ENCODE results near the gene MAP3K15. TPM values are rescaled to one million over a fixed set of nuclear protein-coding genes. Genes with fewer than 3 reads are reported as not detected.

The MAP3K15 gene, protein sequence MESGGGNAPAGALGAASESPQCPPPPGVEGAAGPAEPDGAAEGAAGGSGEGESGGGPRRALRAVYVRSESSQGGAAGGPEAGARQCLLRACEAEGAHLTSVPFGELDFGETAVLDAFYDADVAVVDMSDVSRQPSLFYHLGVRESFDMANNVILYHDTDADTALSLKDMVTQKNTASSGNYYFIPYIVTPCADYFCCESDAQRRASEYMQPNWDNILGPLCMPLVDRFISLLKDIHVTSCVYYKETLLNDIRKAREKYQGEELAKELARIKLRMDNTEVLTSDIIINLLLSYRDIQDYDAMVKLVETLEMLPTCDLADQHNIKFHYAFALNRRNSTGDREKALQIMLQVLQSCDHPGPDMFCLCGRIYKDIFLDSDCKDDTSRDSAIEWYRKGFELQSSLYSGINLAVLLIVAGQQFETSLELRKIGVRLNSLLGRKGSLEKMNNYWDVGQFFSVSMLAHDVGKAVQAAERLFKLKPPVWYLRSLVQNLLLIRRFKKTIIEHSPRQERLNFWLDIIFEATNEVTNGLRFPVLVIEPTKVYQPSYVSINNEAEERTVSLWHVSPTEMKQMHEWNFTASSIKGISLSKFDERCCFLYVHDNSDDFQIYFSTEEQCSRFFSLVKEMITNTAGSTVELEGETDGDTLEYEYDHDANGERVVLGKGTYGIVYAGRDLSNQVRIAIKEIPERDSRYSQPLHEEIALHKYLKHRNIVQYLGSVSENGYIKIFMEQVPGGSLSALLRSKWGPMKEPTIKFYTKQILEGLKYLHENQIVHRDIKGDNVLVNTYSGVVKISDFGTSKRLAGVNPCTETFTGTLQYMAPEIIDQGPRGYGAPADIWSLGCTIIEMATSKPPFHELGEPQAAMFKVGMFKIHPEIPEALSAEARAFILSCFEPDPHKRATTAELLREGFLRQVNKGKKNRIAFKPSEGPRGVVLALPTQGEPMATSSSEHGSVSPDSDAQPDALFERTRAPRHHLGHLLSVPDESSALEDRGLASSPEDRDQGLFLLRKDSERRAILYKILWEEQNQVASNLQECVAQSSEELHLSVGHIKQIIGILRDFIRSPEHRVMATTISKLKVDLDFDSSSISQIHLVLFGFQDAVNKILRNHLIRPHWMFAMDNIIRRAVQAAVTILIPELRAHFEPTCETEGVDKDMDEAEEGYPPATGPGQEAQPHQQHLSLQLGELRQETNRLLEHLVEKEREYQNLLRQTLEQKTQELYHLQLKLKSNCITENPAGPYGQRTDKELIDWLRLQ (N-terminal part only)
- total RNA-seq (under 1 TPM in 1 of 2 experiments, not detected in 1; 0.22 TPM), polyA plus RNA-seq (not detected), total RNA-seq (0 to 0.26 (median 0.07) reads per million in 6 experiments)

DNA sequence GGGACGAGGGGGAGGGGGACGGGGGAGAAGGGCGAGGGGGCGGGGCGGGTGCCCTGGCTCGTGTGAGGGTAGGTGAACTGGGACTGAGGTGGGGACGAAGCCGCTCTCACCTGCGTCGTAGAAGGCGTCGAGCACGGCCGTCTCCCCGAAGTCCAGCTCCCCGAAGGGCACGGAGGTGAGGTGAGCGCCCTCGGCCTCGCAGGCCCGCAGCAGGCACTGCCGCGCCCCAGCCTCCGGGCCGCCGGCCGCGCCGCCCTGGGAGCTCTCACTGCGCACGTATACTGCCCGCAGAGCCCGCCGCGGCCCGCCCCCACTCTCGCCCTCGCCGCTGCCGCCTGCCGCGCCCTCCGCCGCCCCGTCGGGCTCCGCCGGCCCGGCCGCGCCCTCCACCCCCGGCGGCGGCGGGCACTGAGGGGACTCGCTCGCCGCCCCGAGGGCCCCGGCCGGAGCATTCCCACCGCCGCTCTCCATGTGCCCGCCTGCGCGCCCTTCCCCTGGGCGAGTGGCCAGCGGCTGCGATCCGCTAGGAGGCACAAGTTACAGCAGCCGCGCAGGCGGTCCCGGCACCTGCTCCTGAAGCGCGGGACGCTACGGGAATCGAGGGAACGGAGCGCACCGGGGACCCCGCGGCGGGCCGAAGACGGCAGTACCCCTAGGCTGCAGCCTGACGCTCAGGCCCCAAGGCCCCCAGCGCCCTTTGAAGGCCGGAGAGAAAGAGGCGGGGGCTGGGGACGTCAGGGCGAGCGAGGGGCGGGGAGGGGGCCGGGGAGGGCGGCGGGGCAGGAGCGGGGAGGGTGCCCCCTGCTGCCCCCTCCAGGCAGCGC, at the start of gene MAP3K15:
MAP3K15 (minus strand) TSS at position 718 of the 824 bp plus-strand sequence; CDS start at position 471, 247 bp downstream.
- H3K4me3 Mint-ChIP-seq, result peak within 1 kb of the TSS in 9 of 10 donors; percentile 2 to 79 (median 57)
- peaks cover 0 to 32% (median 20%) of the 10 kb centered on the region in 5 donors for H3K27me3 Mint-ChIP-seq

DNA sequence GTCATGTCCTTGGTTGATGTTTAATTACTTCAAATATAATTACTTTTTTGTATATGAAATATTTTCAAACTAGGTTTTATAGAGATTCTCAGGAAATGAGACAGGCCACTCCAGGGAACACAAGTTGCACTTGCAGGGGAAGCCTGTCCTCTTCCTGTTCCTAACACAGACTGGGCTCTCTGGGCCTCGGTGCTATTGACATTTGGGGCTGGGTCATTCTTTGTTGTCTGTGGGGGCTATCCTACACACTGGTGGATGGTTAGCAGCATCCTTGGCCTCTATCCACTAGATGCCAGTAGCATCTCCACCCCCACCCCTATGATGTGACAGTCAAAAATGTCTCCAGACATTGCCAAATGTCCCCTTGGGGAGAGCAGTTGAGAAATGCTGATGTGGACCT, 49.3 kb upstream of the MAP3K15 start:
- Mint-ChIP-seq H3K4me3 (no peak overlapping the region), H3K4me1 (peaks cover 0 to 27% (median 10%) of the 10 kb centered on the region in 4 donors)
- POLR2A ChIA-PET, result no interaction called here

More for the DNA sequence above, at the start of gene MAP3K15:
- H3K9me3 Mint-ChIP-seq, result peaks cover 0 to 20% (median 0%) of the 10 kb centered on the region in 9 donors
- H3K27ac Mint-ChIP-seq, result no peak within 1 kb of the TSS
- peaks cover 0 to 6% (median 0%) of the 10 kb centered on the region in 4 donors for H3K4me1 Mint-ChIP-seq
- ATAC-seq (peak; percentile 42 to 76), DNase-seq (peak in 4 of 10 donors; percentile 0 to 7 (median 6))
- POLR2A ChIA-PET, result no interaction called here
- H3K36me3 Mint-ChIP-seq, result peaks cover 0 to 10% (median 0%) of the 10 kb centered on the region in 3 donors

DNA sequence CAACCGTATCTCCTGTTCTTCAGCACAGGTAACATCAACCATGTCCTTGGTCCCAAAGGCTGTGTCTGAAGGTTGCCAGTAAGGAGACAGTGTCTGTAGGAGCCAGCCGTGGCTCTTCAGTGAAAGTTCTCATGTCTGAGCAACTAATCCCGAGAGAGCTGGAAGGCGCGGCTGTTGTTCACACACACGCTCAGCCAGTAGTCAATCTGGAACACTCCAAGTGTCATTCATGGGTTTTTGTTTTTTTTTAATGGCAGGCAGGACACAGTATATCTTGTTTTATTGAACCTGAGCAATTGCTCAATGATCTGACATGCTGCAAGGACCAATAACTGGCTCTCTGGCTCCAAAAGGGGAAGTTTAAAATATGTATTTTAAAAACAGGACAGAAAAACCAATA, 48.4 kb upstream of the MAP3K15 start:
- peak overlapping the region in 3 of 10 donors; percentile 11 to 53 (median 19) for H3K27ac Mint-ChIP-seq
- H3K27me3 Mint-ChIP-seq, result no peaks in the 10 kb centered on the region
- H3K4me3 Mint-ChIP-seq, result no peak overlapping the region
- H3K36me3 Mint-ChIP-seq, result peaks cover 0 to 50% (median 0%) of the 10 kb centered on the region in 3 donors
- POLR2A ChIA-PET, result interaction anchor here (0.6 kb wide), 1 partner anchor 684 kb away, joined by 3 read pairs; no protein-coding TSS in a partner anchor
- no peak for ATAC-seq
- DNase-seq, result no peak
- H3K9me3 Mint-ChIP-seq, result no peaks in the 10 kb centered on the region
- peaks cover 0 to 27% (median 9%) of the 10 kb centered on the region in 4 donors for H3K4me1 Mint-ChIP-seq

More for the DNA sequence above, 49.3 kb upstream of the MAP3K15 start:
- ATAC-seq (no peak), DNase-seq (no peak)
- Mint-ChIP-seq H3K9me3 (no peaks in the 10 kb centered on the region), H3K27me3 (no peaks in the 10 kb centered on the region), H3K36me3 (peaks cover 0 to 57% (median 0%) of the 10 kb centered on the region in 3 donors), H3K27ac (peak overlapping the region in 2 of 10 donors; percentile 34 to 64)

DNA sequence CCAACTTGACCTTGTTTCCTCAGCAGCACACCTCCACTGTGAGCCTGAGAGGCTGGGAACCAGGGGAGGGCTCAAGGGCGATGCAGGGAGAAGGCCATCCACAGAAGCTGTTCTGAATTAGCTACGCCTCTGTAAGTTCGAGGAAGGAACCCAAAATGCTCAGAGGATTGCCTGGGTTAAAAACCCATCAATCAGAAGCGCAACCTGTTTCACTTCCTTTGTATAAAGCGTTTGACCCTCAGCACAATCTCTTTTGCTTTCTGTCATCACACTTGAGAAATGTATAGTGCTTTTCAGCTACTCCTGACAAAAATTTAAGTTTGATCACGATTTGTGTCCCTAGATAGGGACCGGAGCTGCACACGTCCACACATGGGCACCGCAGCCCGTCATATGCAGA, 48.0 kb upstream of the MAP3K15 start:
- H3K4me1 Mint-ChIP-seq, result peaks cover 0 to 27% (median 9%) of the 10 kb centered on the region in 4 donors
- H3K4me3 Mint-ChIP-seq, result no peak overlapping the region
- DNase-seq (no peak), ATAC-seq (no peak)
- no peaks in the 10 kb centered on the region for H3K27me3 Mint-ChIP-seq
- H3K27ac Mint-ChIP-seq, result peak overlapping the region in 2 of 10 donors; percentile 24 to 53
- H3K9me3 Mint-ChIP-seq, result no peaks in the 10 kb centered on the region
- peaks cover 0 to 46% (median 0%) of the 10 kb centered on the region in 3 donors for H3K36me3 Mint-ChIP-seq
- POLR2A ChIA-PET, result no interaction called here

DNA sequence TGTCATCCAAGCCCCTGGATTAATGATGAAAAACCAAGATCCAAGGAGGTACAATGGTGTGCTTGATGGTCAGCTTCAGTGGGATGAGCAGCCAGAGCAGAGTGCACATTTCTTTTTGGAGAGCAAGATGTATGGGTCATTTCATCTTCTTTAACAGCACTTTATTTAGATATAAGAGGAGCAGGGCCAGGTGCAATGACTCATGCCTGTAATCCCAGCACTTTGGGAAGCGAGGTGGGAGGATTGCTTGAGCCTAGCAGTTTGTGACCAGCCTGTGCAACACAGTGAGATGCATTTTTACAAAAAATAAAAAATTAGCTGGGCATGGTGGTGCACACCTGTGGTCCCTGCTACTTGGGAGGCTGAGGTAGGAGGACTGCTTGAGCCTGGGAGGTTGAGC, 45.3 kb upstream of the MAP3K15 start:
- ATAC-seq (no peak), DNase-seq (no peak)
- Mint-ChIP-seq H3K4me1 (peaks cover 0 to 13% (median 4%) of the 10 kb centered on the region in 4 donors), H3K4me3 (no peak overlapping the region), H3K27ac (peak overlapping the region in 1 of 10 donors; percentile 38), H3K27me3 (no peaks in the 10 kb centered on the region), H3K36me3 (peaks cover 0 to 35% (median 0%) of the 10 kb centered on the region in 3 donors), H3K9me3 (no peaks in the 10 kb centered on the region)
- POLR2A ChIA-PET, result no interaction called here

DNA sequence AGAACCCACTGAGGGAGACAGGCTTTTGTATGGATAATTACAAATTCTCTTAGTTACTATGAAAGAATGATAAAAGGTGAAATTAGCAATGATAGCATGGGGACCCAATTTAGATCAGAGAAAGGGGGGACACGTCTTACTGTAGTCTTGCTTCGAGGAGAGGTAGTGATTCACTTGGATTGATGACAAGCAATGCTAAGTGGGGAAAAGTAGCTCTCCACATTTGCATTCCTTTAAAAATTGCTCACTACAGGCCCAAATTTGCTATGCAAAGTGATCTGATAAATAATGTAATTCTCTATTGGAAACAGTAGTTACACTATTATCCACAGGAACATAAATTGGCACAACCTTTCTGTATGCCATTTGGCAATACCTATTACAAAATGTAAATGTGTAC, 42.5 kb upstream of the MAP3K15 start:
- no peak for DNase-seq
- H3K4me1 Mint-ChIP-seq, result peaks cover 0 to 3% (median 0%) of the 10 kb centered on the region in 4 donors
- H3K36me3 Mint-ChIP-seq, result peaks cover 0 to 20% (median 0%) of the 10 kb centered on the region in 3 donors
- H3K27ac Mint-ChIP-seq, result peak overlapping the region in 3 of 10 donors; percentile 9 to 16 (median 14)
- no peak overlapping the region for H3K4me3 Mint-ChIP-seq
- ATAC-seq, result no peak
- POLR2A ChIA-PET, result no interaction called here
- no peaks in the 10 kb centered on the region for H3K9me3 Mint-ChIP-seq
- H3K27me3 Mint-ChIP-seq, result no peaks in the 10 kb centered on the region

DNA sequence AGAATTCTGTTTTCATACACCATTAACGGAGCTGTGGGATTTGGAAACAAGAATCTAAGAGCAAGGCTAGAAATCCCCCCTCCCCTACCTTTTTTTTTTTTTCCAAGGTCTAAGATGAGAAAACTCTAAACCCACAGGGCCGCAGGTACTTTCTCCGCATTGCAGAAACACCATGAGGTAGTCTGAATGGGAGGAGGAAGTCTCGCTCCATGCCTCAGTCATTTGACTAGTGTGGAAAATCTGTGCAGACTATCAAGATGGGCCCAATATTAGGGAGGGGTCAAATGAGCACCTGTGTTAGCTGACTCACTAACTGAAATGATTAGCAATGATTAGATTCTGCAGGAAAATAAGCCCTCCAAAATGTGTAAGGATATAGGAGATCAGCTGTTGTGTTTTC, 40.9 kb upstream of the MAP3K15 start:
- no peaks in the 10 kb centered on the region for H3K9me3 Mint-ChIP-seq
- DNase-seq (no peak), ATAC-seq (no peak)
- peak overlapping the region in 3 of 10 donors; percentile 11 to 40 (median 35) for H3K27ac Mint-ChIP-seq
- POLR2A ChIA-PET, result no interaction called here
- H3K36me3 Mint-ChIP-seq, result peaks cover 0 to 19% (median 0%) of the 10 kb centered on the region in 3 donors
- H3K27me3 Mint-ChIP-seq, result no peaks in the 10 kb centered on the region
- H3K4me3 Mint-ChIP-seq, result no peak overlapping the region
- no peaks in the 10 kb centered on the region for H3K4me1 Mint-ChIP-seq

DNA sequence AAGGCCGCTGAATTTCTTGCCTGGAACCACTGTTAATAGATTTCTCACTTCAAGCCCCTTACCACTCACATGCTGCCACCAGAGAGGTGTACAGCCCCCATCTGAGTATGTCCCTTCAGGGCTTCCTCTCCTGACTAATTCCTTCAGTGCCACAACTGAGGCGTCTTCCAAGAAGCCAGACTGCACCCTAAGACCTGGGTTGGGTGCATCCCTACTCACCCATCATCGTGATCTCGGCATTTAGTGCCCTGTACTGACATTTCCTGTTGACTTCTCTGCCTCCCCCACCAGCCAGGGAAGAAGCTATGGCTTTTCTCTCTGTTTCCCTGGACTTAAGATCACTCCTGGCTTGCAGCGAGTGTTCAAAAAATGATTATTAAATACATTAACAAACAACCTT, 40.4 kb upstream of the MAP3K15 start:
- Mint-ChIP-seq H3K9me3 (no peaks in the 10 kb centered on the region), H3K27ac (peak overlapping the region in 6 of 10 donors; percentile 11 to 74 (median 46)), H3K4me1 (no peaks in the 10 kb centered on the region), H3K36me3 (peaks cover 0 to 18% (median 0%) of the 10 kb centered on the region in 3 donors), H3K4me3 (no peak overlapping the region), H3K27me3 (no peaks in the 10 kb centered on the region)
- ATAC-seq (no peak), DNase-seq (no peak)
- POLR2A ChIA-PET, result no interaction called here

DNA sequence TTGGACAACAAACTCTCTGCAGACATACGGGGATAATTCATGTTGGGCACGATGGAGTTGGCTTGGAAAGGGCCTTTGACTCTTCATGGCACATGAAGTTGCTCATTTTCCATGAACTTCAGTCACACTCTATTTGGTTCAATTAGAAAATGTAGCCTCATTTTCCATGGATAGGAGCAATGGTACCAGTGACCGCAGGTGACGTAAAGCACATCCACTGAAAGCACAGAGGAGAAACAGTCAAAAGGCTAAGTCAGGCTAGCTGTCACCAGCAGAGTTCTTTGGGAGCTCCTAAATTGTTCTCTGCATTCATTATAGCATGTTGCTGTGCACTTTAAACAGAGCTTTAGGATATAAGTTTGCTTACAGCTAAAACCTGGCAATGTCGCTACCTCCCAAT, 39.9 kb upstream of the MAP3K15 start:
- no peaks in the 10 kb centered on the region for H3K9me3 Mint-ChIP-seq
- no peak for ATAC-seq
- POLR2A ChIA-PET, result no interaction called here
- peak overlapping the region in 2 of 10 donors; percentile 53 to 74 for H3K27ac Mint-ChIP-seq
- H3K27me3 Mint-ChIP-seq, result no peaks in the 10 kb centered on the region
- peaks cover 0 to 16% (median 0%) of the 10 kb centered on the region in 3 donors for H3K36me3 Mint-ChIP-seq
- no peak for DNase-seq
- no peaks in the 10 kb centered on the region for H3K4me1 Mint-ChIP-seq
- no peak overlapping the region for H3K4me3 Mint-ChIP-seq

DNA sequence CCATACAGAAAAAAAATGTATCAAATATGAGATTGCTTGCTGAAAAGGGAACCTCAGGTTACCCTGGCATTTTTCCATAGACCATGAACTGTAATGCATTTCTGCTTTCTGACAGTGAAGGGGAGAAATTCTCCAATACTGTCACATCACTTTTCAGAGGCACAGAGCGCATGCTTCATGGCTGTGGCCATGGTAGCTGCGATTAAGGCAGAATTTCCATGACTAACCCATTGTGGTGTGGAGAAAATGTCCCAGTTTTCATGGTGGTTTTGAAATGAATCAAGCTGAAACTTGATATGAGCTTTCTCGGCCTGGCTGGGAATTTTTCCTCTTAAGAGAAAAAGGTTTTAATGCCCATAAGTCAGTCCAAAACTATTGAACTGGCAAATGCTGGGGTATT, 39.5 kb upstream of the MAP3K15 start:
- Mint-ChIP-seq H3K4me1 (no peaks in the 10 kb centered on the region), H3K9me3 (no peaks in the 10 kb centered on the region), H3K27me3 (no peaks in the 10 kb centered on the region), H3K27ac (peak overlapping the region in 1 of 10 donors; percentile 74), H3K4me3 (no peak overlapping the region), H3K36me3 (peaks cover 0 to 18% (median 0%) of the 10 kb centered on the region in 3 donors)
- POLR2A ChIA-PET, result no interaction called here
- ATAC-seq (no peak), DNase-seq (no peak)

DNA sequence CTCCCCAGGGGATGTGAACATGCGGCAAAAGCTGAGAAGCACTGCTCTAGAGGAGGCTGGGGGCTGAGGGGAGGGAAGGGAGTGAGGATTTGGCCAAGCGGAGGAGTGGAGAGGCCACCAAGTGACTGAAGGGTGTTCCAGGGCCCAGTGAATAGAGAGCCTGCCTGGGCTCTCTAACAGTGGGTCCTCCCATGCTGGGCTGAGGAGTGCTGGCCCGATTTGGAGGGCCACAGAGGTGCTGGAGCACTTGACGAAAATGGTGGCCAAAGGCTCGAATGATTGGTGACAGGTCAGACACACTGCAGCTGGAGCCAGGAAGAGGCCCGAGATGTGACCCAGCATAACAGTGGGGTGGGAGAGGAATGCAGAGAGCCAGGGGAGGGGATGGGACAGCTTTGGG, 37.5 kb upstream of the MAP3K15 start:
- no peaks in the 10 kb centered on the region for H3K9me3 Mint-ChIP-seq
- no peaks in the 10 kb centered on the region for H3K27me3 Mint-ChIP-seq
- no peak overlapping the region for H3K4me3 Mint-ChIP-seq
- ATAC-seq (no peak), DNase-seq (no peak)
- peak overlapping the region in 4 of 10 donors; percentile 29 to 91 (median 66) for H3K27ac Mint-ChIP-seq
- peaks cover 0 to 2% (median under 1%) of the 10 kb centered on the region in 4 donors for H3K4me1 Mint-ChIP-seq
- H3K36me3 Mint-ChIP-seq, result peaks cover 0 to 36% (median 0%) of the 10 kb centered on the region in 3 donors
- POLR2A ChIA-PET, result no interaction called here
